C4-2B (cell line): ENCODE measurements around the gene SPON1.

Experiments used
- H3K27ac ChIP-seq: fragments of 450-650 bp; 2 replicates; pipeline ENCODE4 v1.5.1; 2017
- CTCF ChIP-seq: fragments of 450-650 bp; conservative IDR thresholded peaks from 2 replicates; pipeline ENCODE4 v1.5.1; 2017; ENCODE audit warnings: mild to moderate bottlenecking
- ZFX ChIP-seq: fragments of 450-650 bp; IDR thresholded peaks from 2 replicates; pipeline ENCODE4 v1.6.1; 2017

The SPON1 gene

GRCh38 chr11:14042686-14043465, 80.4 kb downstream of the SPON1 start:
- no peak overlapping the region for H3K27ac ChIP-seq
- no peak for TF ChIP-seq ZFX
- TF ChIP-seq CTCF = no peak

DNA sequence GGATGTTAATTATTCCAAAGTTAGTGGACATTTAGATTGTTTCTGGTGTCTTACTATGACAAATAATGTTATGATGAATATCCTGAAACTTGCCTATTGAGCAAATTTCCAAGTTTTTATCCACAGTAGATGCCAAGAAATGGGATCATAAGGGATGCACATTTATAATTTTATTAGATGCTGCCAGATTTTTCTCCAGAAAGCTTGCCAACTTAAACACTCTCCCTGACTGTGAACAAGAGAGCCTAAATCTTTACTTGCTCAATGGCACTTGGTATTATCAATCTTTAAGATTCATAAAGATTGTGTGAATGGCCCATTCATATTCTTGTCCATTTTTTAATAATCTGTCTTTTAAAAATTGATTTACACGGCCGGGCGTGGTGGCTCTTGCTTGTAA, 82.4 kb downstream of the SPON1 start:
- no peak overlapping the region for H3K27ac ChIP-seq
- TF ChIP-seq CTCF = no peak

DNA sequence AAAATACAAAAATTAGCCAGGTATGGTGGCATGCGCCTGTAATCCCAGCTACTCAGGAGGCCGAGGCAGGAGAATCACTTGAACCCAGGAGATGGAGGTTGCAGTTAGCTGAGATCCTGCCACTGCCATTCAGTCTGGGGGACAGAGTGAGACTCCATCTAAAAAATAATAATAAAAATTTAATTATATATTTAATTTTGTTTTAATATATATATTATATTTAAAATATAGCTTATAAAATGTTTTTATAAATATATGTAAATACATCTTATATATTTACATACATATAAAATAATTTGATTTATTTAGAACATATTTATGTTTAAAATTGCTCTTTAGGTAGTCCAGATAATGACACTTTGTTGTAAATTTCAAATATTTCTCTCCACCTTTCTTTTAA, 82.9 kb downstream of the SPON1 start:
- no peak overlapping the region for H3K27ac ChIP-seq
- TF ChIP-seq CTCF = no peak
- TF ChIP-seq ZFX = no peak

DNA sequence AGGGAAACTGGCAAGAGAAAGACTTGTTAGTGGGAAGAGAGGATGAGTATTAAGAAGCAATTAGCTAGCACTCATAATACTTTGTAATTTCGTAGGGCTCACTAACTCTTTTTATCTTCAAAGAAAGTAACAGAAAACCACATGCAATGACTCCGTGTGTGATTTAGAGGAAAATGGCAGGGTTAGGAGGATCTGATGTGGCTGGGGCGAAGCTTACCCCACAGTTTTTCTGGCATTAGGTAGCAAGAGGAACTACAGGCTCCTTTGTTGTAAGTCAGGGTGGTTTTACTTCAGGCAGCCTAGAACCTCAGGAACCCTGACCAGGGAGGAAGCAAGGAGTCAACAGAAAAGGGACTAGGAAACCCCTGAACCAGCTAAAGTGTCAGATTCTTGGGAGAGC, 89.7 kb downstream of the SPON1 start:
- no peak overlapping the region for H3K27ac ChIP-seq
- no peak for TF ChIP-seq ZFX
- TF ChIP-seq CTCF = no peak

- TF ChIP-seq ZFX = no peak
- no peak for TF ChIP-seq CTCF
- no peak overlapping the region for H3K27ac ChIP-seq
Measured at GRCh38 chr11:14054116-14055107, 91.9 kb downstream of the SPON1 start.

DNA sequence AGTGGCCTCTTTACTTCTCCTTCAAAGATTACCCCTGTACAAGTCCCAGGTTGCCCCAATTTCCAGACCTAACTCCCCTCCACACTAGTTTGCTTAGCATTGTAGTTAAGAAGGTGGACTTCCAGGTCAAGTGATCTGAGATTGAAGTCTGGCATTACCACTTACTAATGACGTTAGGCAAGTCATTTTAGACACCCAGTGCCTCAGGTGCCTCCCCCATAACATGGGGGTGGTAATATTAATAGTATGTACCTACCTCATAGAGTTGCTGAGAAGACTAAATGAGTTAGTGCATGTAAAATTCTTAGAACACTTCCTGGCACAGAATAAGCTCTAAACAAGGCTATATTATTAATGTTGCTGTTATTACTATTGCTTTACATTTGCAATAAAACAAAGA, 93.4 kb downstream of the SPON1 start:
- no peak overlapping the region for H3K27ac ChIP-seq
- no peak for TF ChIP-seq ZFX
- no peak for TF ChIP-seq CTCF

- no peak overlapping the region for H3K27ac ChIP-seq
- no peak for TF ChIP-seq ZFX
- TF ChIP-seq CTCF = no peak
Measured at GRCh38 chr11:14058061-14058460, 95.5 kb downstream of the SPON1 start.
